NCI-H82 treated with DMSO at 0.1 percent for 48 hours (cell line): ENCODE results near the gene ANKH.
"Not testable (repeated sequence)": the region's sequence is repeated elsewhere in the genome, so short reads cannot be mapped to it uniquely, and the experiment has no call there.

Experiments
- DNase-seq: peaks from one replicate; lab custom pipeline; 2025; ENCODE audit not compliant: unreplicated experiment; lab: John Stamatoyannopoulos, UW

The ANKH gene

DNA sequence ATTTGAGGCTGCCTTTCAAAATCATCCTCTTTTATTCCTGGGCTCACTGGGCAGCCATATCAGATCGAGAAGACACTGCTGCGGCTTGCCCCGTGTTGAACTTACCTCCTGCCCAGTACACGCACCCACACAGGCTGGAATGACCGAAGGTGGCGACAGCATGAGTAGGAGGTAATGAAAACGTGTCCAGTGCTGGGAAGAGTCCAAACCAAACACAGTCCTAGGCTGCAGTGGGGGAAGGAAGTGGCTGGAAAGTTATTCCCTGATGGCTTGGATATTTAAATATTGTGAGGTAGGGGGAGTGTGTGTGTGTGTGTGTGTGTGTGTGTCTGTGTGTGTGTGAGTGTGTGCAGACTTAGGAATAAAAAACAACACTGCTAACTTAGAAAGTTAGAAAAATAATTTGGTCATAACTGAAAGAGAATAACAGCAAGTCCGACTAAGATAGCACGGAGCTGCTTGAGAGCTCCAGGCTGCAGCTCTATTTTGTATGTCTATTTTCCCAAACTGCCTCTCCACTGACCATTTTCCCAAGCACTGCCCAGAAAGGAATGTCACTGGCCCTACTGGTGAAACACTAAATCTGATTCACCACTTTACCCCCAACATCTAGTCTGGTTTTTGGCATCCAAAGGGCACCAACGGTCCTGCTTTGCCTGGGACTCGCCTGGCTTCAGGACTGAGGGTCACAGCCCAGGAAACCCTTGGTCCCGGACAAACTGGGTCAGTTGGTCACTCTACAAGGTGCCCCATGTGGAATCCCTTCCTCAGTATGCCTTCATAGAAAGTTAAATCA lies 41.2 kb downstream of the ANKH start:
- DNase-seq: no peak

DNA sequence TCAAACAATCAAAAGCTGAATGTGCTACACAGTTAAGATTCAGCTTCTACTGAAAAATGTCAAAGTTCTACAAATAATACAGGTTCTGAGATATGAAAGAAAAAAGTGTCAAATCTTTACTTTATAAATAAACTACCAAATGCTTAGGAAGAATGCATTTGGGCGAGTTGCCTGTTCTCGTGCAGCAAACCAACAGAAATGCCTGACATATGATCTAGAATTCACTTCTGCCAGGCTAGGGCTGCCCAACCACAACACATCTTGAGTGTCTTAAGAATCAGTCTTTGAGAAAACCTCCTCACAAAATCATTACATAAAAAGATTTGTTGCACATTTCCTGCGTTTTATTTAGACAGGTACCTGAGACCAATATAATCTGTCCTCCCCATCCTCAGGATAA lies 42.2 kb downstream of the ANKH start:
- no peak for DNase-seq

DNA sequence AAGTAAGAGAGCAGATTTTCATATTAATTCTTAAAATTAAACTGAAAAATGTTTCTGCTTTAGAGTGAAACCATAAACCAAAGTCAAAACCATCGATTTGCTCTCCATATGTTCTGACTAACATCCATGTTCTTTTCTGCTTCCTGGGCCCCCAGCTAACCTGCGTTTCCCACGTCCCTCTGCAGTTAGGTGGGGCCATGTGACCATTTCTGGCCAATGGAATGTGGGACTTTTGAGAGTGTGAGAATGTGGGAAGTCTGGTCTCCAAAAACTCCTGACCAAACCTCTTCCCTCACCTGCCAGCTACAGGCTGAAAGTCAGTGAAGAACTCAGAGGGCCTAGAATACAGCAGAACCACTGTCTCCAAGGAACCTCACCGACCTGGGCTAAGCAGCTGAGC lies 44.9 kb downstream of the ANKH start:
- DNase-seq: no peak

DNA sequence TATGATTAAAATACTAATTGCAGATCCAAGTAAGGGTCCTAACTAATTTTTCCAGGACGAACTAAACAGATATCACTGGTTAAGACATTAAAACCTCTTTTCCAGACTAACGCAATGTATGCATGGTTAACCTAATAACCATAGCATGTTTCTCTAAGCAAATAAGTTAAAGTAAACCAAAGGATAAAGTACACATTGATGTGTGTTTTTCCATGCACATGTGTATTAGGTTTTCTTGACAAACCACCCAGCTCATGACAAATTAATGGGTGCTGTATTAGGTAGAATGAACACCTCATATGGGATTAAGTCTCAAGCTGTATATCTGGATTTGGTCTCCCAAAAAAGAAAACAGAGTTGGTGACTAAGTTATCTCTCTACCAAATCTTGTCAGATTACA lies 45.6 kb downstream of the ANKH start:
- no peak for DNase-seq

DNA sequence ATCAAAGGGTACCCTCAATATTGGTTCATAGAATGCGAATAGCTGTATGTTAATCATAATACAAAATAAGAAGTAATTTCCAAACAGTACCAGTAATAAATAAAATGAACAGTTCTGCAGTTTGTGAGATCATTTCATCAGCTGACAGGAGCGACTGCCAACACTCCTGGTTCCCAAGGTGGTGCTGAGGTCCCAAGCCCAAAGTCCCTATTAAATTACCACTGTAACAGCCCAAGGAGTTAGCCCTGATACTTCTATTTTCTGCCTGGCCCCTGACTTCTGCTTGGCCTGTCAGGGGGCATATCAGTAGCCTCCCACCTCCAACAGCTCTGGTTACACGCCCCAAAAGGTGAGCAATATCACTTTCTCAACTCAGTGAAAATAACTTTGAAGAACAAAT lies 47.1 kb downstream of the ANKH start:
- no peak for DNase-seq

DNA sequence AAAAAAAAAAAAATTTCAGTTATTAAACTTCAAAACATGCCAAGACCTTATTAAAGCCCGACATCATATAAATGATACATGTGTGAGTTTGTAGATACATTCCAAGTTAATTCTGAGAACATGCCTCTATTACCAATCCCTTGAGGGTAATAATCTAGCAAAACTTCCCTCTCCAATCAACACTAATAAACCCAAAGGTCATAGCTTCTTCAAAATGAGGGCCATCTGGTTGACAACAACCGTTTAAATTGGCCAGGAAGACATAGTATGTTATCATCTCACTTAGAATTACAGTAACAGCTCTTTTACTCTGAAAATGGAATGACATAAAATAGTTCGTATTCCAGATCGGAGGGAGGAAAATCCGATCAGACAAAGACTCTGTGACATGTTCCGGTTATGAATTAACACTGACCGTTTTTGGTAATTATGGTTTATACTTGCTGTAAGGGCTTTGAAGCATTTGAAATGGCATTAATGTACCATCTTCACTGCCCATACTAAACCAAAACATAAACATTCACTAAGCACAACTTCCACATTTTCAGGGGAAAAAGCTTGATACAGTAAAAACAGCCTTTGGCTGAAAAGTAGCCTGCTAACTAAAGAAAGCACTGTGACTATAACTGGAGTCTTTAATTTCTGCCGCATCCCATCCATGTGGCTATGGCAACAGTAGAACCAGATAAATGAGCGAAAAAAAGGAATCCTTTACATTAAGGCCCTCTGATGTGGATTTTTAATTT lies 50.3 kb downstream of the ANKH start:
- DNase-seq: no peak

DNA sequence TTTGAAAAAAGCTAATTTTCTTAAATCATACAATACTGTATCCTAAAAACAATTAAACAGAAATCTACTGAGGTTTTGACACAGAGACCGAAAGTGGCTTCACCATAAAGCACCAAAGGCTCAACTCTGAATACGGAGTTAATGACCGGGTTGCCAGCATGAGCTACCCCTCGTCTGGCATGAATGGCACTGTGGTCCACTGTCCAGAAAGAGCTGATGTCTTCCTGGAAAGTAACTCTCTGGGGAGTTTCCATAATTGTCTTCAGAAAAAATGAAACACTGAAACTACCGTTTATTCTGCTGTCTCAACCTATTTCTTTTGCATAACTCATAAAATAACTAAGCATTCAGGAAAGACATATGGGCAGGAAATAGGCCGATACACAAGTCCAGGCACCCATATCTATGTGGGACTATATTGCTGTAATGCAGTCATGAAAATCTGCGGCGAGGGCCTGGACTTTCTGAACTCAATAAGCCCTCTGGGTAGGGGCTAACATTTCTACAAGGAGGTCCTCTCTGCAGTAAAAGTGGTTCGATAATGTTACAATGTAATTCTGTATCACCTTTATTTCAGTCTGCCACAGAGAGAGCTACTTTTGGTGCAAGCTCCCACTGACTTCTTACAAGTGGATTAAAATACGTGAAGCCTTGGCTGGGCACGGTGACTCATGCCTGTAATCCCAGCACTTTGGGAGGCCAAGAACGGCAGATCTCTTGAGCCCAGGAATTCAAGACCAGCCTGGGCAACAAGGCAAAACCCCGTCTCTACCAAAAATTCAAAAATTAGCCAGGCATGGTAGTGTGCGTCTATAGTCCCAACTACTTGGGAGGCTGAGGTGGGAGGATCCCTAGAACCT lies 52.4 kb downstream of the ANKH start:
- no peak for DNase-seq

DNA sequence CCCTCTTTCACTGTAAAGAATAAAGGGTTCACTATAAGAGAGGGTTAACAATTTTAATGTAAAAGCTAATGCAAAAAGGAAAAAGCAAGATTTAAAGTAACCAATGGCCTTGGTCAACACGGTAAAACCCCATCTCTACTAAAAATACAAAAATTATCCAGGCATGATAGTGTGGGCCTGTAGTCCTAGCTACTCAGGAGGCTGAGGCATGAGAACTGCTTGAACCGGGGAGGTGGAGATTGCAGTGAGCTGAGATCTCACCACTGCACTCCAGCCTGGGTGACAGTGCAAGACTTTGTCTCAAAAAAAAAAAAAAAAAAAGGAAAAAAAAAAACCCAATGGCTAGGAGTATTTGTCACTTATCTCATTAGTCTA lies 53.8 kb downstream of the ANKH start:
- not testable (repeated sequence) for DNase-seq

DNA sequence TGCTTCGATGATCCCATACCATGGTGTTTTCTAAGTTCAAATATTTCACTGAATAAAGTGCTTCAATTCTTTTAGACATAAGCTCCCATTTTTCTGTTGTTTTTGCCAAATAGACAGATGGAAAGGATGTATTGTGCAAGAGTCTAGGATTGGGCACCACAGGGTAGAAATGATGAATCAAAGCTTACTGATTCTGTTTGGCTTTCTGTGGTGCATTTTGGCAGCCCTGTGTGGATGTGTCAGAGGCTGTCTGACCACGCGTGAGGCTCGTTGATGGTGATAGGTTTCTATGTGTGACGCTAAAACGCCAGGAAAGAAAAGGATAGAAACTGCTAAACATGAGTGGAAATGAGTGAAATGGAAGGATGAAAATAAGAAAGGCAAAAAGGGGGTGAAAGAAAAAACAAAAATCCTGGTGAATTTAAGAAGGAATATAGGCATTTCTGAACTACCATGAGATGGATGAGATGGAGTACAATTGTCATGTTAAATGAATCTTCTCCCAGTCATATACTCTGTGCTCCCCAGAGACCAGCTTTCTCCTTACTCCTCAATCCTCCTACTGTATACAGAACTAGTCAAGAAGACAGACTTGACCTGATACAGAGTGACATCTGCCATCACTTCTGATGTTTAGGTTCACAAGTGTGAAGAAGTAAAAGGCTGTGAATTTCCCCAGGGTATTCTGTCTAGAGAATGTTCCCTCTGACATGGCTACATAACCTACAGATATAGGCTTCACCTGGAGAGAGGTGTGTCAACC lies 54.4 kb downstream of the ANKH start:
- DNase-seq: no peak

DNA sequence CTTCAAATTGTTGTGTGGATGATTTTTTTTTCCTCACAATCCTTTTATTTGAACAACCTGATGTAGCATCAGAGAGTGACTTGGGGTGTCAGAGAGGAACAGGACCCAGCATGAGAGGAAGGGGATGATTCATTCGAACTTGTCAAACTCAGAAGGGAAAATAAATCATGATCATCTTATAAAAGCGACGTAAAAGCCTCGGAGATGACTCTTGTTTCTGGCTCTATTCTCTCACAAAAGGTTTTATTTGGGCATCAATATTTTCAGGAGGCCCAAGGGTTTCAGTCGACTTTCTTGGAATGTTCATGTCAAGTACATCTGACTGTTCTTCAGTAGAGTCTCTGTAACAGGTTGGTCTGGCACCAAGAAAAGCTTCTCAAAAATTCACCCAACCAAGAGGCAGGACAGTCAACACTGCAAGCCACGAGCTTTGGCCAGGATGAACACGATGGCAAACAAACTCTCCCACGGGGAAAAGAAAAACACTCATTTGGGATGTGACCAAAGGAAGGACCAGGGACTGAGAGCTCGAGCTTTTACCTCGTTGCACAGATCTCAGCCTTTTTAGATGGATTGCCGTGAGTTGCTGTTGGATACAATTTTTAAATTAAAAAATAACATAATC lies 55.1 kb downstream of the ANKH start:
- no peak for DNase-seq

DNA sequence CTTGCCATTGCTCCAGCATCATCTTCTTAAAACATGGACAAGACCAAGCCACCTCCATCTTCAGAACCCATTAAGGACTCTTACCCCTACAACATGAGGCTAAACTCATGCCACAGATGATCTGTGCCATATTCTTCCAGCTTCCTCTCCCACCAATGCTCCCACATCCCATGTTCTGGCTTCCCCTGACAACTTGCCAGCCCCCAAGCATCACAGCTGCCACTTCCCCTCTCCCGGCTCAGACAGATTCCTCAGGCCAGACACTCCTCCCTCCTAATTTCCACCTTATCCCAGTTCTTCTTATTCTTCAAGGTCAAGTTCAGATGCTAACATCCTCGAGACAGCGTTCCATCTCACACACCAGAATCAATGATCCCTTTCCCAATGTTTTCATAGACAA lies 57.8 kb downstream of the ANKH start:
- DNase-seq: no peak

DNA sequence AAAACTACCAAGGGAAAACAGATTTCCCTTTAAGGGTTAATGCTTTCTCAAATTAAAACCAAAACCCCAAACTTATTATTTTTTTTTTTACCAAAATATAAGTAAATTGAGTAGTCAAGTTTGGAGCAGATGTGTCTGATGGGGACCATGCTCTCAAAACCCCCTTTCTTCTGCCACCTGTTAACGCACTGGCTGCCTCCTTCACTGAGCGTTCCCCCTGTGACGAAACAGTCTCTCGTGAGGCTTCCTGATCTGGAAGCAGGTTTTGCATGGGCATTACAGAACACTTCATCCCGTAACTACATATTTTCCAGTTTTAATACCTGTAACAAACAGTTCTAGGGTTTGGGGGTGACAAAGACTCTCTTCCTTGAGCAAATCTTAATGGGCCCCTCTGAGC lies 59.4 kb downstream of the ANKH start:
- no peak for DNase-seq

DNA sequence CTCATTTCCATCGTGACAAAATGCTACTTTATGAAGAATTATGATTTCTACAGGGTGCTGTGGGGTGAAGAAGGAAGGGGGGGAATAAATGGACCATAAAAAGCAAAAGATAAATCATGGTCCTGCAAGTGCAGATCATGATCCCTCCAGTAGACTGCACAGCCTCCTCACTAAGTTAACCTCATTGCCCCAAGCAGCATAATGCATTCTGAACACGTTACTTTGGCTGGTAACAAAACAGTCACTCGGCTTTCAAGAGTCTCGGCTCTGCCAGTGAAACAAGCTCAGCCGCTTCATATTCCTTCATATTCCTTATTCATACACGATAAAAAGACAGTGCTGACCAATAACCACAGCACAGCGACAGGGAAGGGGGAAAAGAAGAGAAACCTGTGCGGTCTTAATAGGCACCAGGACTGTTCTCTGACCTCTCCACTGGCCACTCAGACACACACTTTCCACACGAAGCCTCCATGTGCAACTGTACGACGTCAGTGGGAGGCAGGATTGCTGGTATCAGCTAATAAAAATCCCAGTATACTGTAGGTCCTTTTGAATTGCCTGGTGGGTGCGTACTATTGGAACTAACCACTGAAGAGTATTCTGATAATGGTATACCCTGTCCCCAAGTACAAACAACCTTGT lies 60.5 kb downstream of the ANKH start:
- DNase-seq: no peak

DNA sequence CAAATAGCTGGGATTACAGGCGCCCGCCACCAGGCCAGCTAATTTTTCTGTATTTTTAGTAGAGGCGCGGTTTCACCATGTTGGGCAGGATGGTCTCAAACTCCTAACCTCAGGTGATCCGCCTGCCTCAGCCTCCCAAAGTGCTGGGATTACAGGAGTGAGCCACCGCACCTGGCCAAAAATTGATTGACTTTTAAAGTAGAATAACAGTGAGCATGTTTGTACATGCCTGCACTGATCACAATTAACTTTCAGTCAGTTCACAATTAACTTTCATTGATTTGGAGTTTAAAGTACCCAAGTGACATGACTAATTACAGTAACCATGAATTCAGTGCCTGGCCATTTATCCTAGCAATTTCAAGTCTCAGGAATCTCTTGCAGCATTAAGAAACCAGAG lies 61.3 kb downstream of the ANKH start:
- no peak for DNase-seq

DNA sequence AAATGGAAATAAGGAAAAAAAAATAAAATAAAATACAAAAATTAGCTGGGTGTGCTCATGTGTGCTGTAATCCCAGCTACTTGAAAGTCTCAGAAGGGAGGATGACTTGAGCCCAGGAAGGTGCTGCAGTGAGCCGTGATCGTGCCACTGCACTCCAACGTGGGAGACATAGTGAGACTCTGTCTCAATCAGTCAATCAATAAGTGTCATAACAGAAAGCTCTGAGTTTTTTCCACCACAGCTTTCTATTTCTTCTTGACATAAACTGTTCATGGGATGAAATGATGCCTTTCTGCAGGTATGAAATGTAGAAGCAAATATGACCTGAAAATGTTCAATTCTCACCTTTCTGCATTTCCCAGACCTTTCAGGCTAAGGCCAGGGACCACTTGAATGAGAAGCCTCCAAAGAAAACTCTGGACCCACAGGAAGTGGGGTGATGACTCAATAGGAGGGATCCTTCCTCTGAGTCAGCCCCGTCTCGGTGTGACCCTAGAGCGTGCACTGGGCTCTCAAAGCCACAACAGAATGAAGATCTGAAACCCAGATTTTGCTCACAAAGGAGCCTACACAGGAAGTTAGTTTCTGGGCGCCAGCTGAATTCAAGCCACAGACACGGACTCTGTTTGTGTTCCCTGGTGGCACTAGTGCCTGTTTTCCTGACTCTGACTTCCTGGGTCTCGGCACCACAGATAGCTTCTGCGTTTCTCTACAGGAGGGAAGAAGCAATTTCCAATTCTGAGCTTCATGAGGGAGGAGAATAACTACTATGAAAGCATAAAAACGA lies 62.0 kb downstream of the ANKH start:
- no peak for DNase-seq

DNA sequence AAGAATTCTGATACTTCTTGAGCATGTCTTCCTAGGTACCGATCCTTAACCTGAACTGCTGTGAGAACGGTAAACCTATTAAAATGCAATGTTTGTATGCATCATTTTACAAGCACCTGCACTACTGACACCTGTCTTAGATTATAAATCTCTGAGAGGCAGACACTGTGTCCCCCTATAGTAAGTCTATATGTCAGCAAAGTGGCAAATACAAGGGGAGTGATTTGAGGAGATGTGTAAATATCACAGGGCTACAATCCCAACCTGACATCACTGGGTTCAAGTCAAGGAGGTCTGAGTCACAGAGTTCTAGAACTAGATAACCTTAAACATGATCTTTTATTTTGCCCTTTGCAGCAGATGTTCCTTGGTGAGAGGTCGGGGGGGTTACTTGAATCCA lies 64.1 kb downstream of the ANKH start:
- no peak for DNase-seq

DNA sequence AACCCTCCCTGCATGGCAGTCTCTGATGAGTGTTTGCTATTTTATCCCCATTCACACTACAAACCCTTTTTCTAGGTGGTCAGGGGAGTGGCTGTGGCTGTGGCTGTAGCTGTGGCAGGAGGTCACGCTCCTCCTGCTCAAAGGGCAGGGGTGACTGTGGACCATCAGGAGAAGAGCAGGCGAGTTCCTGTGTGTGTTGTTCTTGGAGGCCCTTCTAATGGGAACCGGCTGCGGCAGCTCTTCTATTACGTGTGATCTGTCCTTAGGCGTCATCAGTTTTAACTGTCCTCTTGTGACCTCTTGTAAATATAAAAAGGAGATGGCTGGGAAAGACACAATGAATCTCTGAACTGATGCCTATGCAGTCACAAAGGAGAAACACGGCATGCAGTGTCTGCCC lies 65.1 kb downstream of the ANKH start:
- no peak for DNase-seq

DNA sequence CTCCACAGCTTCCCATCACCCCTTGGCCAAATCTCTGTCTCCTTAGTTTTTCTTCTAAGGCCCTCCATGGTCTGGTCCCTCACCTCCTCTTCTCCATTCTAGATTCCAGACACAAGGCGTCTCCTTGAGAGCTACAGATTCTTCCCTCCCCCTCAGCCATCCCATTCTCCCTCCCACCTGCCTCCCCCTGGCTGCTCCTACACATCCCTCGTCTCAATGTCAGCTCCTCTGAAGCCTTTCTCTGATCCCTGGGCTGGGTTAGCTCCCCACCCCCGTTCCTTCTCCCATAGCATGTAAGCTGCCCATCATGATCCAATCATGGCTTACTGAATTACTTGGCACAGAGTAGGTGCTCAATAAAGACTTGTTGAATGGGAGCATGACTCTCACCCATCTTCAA lies 69.0 kb downstream of the ANKH start:
- DNase-seq: no peak

DNA sequence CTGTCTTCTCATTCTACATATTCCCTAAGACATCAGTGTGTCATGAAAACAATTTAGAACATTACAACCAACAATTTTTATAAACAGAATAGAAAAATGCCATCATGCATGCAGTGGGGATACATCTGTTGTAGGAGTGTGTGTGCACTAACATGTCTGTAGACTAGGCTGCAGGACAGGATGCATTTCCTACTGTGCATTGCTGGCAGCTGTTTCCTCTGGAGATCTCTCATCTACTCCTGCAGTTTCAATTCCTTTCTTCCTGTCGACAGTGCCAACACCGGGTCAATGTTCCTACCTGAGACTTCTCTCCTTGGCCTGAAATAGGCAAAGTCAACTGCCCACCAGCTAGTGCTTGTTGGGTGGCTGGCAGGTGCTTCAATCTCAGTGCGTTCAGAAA lies 69.8 kb downstream of the ANKH start:
- no peak for DNase-seq
